Retinal pigment epithelial cell (primary cell): Measurements from ENCODE around the gene CAPZA1.

ENCODE experiments used
- DNase-seq: peaks from one replicate; pipeline ENCODE4 v3.0.0-alpha.2; 2010; ENCODE audit warnings: low read depth
- H3K4me3 ChIP-seq: 2 replicates; pipeline ENCODE4 v1.5.1; 2011; ENCODE audit warnings: mild to moderate bottlenecking, low read length, control low read depth, moderate library complexity
- TF ChIP-seq, protein P1 (sequence below): conservative IDR thresholded peaks from 2 replicates; pipeline ENCODE4 v1.5.1; 2011; ENCODE audit warnings: low read depth, low read length, control low read depth, inconsistent platforms

The CAPZA1 gene

DNA sequence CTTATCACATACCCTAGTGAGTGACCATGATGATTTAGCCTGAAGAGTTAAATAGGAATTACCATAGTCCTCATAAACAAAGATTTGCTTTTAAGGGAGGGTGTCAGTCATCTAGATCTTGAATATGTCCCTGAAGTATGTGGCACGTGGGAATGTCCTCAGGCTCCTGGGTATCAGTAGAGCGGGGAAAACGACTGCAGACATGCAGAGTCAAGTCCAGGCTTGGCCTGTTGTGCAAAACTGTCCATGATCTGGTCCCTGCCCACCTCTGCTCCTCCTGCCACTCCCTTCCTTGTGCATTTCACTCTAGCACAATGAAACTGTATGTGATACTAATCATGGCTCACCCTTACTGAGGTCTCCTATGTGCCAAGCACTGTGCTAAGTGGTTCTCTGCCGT, 67.7 kb downstream of the CAPZA1 start:
- H3K4me3 ChIP-seq: no peak overlapping the region
- DNase-seq: no peak
- TF ChIP-seq, protein P1, sequence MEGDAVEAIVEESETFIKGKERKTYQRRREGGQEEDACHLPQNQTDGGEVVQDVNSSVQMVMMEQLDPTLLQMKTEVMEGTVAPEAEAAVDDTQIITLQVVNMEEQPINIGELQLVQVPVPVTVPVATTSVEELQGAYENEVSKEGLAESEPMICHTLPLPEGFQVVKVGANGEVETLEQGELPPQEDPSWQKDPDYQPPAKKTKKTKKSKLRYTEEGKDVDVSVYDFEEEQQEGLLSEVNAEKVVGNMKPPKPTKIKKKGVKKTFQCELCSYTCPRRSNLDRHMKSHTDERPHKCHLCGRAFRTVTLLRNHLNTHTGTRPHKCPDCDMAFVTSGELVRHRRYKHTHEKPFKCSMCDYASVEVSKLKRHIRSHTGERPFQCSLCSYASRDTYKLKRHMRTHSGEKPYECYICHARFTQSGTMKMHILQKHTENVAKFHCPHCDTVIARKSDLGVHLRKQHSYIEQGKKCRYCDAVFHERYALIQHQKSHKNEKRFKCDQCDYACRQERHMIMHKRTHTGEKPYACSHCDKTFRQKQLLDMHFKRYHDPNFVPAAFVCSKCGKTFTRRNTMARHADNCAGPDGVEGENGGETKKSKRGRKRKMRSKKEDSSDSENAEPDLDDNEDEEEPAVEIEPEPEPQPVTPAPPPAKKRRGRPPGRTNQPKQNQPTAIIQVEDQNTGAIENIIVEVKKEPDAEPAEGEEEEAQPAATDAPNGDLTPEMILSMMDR: no peak

DNA sequence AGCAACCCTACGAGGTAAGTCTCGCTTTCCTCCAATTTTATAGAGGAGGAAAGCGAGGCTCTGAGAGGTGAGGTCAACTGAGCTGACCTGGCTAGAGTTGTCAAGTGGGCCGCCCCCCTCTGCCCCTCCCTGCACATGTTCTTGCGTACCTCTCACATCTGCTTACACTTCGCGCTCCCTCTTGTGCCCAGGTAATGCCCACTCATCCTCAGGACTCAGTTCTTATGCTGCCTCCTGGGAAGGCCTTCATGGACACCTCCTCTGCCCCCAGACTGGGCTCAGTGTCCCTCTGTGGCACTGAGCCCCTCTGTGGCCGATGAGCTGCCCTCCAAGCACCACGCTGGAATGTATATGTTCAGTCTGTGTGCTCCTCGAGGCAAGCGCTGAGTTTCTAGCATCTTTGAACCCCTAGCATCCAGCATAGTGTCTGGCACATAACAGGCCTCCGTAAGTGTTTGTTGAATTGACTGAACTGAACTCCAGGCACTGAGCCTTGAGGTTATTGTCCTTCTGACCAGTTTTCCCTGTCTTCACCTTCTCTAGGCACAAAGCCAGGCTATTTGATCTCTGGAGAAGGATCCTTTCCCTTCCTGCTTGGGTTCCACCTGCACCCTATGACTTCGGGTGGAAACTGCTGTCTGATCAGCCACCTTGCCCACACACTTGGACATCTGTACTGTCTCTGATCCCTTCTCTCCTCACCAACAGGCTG, 68.3 kb downstream of the CAPZA1 start:
- no peak for DNase-seq
- no peak overlapping the region for H3K4me3 ChIP-seq
- TF ChIP-seq, protein P1: no peak

DNA sequence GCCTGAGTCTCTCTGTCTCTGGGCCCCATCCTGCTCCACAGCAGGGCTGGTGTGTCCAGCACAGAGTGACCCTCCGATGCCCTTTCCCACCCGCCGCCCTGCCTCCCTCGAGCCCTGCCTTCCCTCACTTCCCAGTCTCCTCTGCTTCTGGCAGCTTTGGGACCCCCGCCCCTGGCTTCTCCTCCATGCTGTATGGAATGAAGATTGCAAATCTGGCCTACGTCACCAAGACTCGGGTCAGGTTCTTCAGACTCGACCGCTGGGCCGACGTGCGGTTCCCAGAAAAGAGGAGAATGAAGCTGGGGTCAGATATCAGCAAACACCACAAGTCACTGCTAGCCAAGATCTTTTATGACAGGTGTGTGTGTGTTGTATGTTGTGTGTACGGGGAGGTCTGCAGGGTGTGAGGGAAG, 69.2 kb downstream of the CAPZA1 start:
- TF ChIP-seq, protein P1: no peak
- DNase-seq: no peak
- H3K4me3 ChIP-seq: no peak overlapping the region

DNA sequence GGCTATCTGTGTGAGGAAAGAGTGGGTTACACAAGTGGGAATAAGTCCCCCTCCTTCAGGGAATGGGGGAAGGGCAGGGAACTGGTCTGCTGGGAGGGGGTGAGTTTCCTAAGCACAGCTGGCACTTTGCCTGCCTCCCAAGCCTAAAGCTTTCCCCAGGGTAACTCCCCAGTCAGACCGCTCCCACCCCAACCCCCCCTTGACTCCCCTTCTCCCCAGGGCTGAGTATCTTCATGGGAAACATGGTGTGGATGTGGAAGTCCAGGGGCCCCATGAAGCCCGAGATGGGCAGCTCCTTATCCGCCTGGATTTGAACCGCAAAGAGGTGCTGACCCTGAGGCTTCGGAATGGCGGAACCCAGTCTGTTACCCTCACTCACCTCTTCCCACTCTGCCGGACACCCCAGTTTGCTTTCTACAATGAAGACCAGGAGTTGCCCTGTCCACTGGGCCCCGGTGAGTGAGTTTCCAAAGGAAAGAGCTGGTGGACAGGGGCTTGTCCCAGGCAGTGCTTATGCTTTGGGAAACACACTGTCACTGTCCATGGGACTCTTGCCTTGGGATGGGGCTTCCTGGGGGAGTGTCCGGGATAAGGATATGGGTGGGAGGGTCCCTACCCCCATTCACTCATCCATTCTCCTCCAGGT, 69.7 kb downstream of the CAPZA1 start:
- no peak overlapping the region for H3K4me3 ChIP-seq
- TF ChIP-seq, protein P1: no peak
- DNase-seq: no peak

DNA sequence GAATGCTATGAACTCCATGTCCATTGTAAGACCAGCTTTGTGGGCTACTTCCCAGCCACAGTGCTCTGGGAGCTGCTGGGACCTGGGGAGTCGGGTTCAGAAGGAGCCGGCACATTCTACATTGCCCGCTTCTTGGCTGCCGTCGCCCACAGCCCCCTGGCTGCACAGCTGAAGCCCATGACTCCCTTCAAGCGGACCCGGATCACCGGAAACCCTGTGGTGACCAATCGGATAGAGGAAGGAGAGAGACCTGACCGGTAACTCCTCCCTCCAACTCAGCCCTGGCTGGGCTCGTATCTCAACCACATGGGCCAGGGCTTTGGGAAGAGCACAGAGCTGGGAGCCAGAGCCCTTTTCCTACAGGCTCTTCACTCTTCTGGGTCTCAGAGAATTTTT, 70.2 kb downstream of the CAPZA1 start:
- DNase-seq: no peak
- TF ChIP-seq, protein P1: no peak

DNA sequence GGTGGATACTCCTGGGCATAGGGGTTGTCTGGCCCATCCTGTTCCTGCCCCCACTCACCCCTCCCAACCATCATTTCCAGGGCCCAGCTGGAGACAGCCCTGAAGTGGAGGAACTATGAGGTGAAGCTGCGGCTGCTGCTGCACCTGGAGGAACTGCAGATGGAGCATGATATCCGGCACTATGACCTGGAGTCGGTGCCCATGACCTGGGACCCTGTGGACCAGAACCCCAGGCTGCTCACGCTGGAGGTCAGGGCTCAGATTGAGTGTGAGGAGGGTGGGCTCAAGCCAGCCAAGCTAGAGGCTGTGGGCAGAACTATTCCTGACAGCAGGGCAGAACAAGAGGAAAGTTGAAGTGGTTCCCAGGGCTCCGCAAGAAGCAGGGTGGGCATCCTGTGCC, 73.0 kb downstream of the CAPZA1 start:
- H3K4me3 ChIP-seq: no peak overlapping the region
- DNase-seq: no peak
- TF ChIP-seq, protein P1: no peak

More for the DNA sequence above, 70.2 kb downstream of the CAPZA1 start:
- H3K4me3 ChIP-seq: no peak overlapping the region

DNA sequence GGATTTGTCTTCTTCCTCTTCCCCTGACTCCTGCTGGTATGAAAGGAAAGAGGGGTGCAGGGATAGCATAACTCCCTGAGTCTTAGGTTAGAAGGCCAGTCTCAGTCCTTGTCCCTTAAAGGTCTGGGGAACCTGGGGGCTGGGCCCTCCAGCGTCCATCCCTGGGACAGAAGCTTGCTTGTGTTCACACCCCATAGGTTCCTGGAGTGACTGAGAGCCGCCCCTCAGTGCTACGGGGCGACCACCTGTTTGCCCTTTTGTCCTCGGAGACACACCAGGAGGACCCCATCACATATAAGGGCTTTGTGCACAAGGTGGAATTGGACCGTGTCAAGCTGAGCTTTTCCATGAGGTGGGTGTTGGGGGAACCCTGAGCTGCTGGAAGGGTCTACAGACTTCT, 74.2 kb downstream of the CAPZA1 start:
- DNase-seq: no peak
- no peak overlapping the region for H3K4me3 ChIP-seq
- TF ChIP-seq, protein P1: no peak
